ENCODE results near the gene TSHZ2.

The TSHZ2 gene

DNA sequence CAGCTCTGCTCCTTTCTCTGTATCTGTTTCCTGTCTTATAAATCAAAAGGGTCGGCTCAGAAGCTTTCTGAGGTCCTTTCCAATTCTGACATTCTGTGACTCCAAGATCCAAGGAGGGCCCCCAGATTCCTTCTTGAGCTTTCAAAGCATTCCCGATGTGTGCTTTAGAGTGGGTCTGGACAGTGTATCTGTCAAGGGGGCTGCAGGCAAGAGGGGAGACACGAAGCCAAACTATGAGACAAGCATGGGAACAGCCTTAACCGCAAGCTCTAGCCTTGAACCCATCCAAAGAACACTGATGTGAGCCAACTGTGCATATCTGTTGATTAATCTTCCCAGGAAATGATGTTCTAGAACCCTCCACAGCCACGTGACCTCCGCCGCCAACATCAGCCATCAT is 73.8 kb downstream of the TSHZ2 start:
- no peak for DNase-seq
- intact Hi-C loops (cut with DNase I) = no loop called here

DNA sequence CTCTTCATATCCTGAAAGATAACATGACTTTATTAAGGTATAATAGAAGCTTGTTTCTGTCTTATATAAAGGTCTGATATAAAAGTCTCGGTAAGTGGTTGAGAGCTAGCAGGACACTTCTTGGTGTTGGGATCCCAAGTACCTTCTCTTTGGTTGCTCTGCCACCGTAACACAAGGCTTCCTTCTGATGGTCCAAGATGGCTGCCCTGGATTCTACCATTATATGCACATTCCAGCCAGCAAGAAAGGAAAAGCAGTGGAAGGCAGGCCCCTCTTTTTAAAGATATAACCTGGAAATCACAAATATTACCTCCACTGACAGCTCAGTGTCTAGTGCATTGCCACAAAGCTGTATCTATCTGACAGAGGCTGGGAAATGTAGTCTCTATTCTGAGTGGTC is 75.0 kb downstream of the TSHZ2 start:
- no peak for DNase-seq
- intact Hi-C loops (cut with DNase I) = no loop called here

DNA sequence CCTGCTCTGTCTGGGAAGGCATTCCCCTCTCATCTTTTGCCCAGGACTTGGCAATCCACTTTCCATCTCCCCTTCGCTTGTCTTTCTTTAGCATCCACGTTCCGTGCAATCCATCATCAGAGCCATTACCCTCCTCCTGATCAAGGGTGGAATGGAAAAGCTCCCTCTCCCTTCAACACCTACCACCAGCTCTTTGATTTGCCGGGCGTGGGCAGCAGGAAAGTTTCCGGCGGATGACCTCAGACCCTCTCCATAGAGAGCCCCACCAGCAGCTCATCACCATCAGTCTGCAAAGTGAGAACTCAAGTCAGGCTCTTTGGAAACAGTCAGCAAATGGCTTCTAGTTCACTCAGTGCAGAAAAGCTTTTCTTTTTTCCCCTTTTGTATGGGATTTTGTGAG is 76.2 kb downstream of the TSHZ2 start:
- DNase-seq = no peak
- intact Hi-C loops (cut with DNase I) = no loop called here

DNA sequence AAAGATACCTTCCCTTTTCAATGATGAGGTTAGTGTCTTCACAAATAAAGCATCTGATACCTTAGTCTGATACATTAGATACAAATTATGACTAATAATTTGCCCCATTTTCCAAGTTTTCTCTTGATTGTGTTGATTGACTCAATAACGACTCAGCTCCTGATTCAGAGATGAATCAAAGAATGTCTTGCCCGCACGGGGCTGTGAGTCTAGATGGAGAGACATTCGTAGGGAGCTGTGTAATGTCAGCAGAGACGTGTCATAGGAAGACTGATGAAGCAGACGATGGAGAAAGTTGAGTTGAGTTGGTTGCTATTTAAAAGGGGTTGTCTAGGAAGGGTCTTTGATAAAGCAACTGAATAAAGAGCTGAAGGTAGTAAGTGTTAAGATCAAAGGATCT is 78.2 kb downstream of the TSHZ2 start:
- intact Hi-C loops (cut with DNase I) = no loop called here
- DNase-seq = no peak

GRCh38 chr20:53052380-53052779 is 80.2 kb downstream of the TSHZ2 start:
- DNase-seq = no peak
- intact Hi-C loops (cut with DNase I) = no loop called here

DNA sequence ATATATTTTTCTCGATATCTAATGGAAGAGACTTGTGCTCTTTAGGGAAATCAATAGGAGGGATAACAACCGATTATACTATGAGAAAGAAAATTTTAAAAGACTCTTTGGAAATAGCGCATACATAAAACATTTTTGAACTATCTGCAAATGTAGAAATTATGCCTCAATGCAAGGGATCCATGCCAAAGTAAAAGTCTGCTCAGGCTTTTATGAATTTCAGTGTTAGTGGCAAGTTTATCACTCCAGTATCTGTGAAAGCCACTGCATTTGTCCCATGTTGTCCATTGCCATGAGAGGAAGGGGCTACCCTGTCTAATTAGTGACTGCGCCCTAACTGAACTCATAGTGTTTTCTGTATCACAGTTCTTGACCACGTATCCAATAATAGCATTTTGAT is 81.4 kb downstream of the TSHZ2 start:
- DNase-seq = no peak
- intact Hi-C loops (cut with DNase I) = no loop called here

DNA sequence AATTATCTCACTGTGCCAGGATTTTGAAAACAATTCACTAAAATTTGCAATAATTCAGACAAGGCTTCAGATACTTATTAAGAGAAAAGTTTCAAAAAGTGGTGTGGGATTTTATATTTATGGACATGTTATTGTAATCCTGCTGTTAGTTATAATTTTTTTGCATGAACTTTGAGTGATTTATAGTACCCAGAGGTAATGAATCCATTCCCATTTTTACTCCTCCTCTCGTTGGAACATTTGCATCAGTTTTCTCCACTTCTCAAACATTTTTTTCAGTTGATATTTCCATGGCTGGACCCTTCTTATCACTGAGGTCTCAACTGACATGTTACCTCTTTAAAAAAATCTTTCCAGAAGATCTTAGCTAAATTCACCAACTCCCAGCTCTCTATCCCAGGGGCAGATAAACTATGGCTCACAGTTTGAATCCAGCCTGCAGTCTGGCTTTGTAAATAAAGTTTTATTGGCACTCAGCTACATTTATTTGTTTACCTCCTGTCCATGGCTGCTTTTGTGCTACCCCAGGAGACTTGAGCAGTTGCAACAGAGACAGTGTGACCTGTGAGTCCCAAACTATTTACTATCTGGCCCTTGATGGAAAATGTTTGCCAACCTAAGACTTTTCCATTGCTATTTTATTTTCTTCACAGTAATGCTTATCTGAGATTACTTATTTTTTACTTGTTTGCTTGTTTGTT is 83.4 kb downstream of the TSHZ2 start:
- no peak for DNase-seq
- intact Hi-C loops (cut with DNase I) = no loop called here

DNA sequence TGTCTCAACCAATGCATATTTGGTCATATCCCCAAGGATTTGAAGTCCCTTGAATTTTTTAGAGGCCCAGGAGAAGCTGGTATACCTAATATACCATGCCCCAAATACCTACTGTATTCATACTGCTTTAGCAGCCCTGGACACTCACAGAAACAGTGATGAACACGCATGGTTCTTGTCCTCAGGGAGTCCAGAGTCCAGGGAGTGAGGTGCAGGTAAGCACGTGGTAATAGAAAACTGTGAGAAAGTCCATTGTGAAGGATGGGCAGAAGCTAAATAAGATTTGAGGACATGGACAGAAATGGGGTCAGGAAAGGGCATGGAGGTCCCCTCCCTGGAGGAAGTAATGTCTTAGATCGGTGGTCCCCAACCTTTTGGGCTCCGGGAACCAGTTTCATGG is 85.4 kb downstream of the TSHZ2 start:
- no peak for DNase-seq
- intact Hi-C loops (cut with DNase I) = no loop called here

- no peak for DNase-seq
- intact Hi-C loops (cut with DNase I) = no loop called here
Measured at GRCh38 chr20:53059848-53060247, 87.7 kb downstream of the TSHZ2 start.

GRCh38 chr20:53061192-53062108 is 89.3 kb downstream of the TSHZ2 start:
- intact Hi-C loops (cut with DNase I) = no loop called here
- no peak for DNase-seq

- peak in 6 of 42 donors; percentile 11 to 34 (median 17) for DNase-seq
- intact Hi-C loops (cut with DNase I) = no loop called here
Measured at GRCh38 chr20:53064935-53065334, 92.8 kb downstream of the TSHZ2 start.

DNA sequence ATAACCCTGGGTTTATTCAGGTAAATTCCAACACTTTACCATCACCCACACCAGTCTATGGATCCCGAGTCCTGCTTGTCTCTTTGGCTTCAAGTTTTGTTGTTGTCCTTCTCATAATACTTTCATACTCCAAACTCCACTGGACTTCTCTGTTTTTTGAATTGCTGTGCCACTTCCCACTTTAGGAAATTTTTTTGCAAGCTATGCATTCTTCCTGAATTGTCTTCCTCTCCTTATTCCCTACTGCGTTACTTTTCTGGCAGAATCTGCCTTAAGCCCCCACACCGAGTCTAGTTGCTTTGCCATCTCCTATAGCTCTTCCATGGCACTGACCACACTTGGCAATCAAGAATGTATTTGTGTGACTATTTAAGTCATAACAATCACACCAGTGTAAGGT is 96.1 kb downstream of the TSHZ2 start:
- intact Hi-C loops (cut with DNase I) = no loop called here

DNA sequence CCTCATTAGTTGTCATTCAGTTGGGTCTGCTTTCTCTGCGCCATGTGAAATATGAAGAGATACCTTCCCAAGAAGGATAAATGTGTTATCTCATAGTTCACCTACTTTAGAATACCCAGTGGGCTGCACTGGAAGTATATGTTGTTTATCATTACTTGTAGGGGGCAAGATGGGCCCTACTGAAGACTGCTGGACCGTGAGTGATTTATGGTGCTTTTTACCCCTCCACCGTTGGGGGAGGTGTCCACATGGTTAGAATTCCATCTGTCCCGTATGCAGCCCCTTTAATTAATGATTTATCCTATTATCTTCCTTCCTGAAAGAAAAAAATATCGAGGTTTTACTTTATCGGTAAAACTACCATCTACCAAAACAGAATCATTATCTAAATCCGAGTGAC is 97.0 kb downstream of the TSHZ2 start:
- no peak for DNase-seq
- intact Hi-C loops (cut with DNase I) = no loop called here

More for the DNA sequence above, 96.1 kb downstream of the TSHZ2 start:
- no peak for DNase-seq

DNA sequence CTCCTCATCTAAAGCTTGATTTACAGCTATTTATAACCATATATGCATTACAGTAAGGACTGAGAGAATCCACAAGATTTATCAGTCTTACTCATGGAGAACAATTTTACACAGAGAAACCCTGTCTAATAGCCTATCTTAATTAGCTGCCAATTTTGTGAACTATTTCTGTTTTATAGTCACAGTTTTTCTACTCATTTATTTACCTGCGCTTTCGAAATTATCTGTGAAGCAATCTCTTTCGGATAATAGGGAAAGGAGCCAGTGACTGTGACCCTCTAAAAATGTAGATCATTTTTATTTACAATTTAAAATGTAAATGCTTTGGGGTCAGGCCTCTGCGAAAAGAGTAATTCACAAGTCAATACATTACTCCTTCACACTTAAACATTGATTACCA is 98.1 kb downstream of the TSHZ2 start:
- intact Hi-C loops (cut with DNase I) = no loop called here

DNA sequence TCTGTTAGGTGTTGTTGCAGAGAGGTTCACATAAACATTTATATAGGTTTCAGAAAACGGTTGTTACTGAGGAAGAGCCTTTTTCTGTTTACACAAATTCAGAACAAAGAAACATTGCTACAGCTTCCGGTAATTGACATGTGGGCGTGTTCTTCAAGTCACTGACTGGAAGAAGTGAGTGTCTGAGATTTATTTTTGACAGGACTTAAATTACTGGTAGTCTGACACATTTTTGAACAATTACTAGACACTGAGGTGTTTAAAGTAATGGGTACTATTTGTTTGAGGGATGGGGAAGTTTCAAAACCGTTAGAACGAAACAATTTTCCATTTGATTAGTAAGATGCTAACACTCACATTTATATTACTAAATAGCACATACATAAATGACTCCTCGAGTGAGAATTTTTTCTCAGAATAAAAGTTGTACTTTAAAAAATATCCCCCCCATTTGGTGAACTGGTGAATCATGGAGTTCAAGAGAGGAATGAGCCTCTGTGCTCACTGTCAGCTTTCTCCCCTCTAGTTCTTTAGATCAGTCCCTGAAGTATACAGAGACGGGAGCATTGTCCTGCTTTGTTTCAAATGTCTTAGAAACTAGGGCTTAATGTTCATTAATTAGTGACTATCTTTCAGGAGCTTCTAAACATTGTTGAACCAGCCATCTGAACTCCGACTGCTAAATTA is 98.7 kb downstream of the TSHZ2 start:
- intact Hi-C loops (cut with DNase I) = no loop called here

More for the DNA sequence above, 98.1 kb downstream of the TSHZ2 start:
- no peak for DNase-seq

GRCh38 chr20:53071833-53072232 is 99.7 kb downstream of the TSHZ2 start:
- intact Hi-C loops (cut with DNase I) = no loop called here

More for the DNA sequence above, 98.7 kb downstream of the TSHZ2 start:
- no peak for DNase-seq

DNA sequence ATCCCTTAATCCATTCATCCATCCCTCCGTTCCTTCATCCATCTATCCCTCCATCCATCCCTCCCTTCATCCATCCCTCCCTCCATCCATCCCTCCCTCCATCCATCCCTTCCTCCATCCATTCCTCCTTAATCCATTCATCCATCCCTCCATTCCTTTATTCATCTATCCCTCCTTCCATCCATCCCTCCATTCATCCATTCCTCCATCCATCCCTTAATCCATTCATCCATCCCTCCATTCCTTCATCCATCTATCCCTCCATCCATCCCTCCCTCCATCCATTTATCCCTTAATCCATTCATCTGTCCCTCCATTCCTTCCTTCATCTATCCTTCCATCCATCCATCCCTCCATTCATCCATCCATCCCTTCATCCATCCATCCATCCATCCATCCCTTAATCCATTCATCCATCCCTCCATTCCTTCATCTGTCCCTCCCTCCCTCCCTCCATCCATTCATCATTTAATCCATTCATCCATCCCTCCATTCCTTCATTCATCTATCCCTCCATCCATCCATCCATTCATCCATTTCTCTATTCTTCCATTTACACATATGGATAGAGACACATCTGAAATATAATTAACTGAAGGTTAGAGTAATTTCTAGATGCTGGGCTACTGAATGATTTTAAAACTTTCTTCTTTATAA is 100.9 kb downstream of the TSHZ2 start:
- intact Hi-C loops (cut with DNase I) = no loop called here
- no peak for DNase-seq

More at GRCh38 chr20:53071833-53072232, 99.7 kb downstream of the TSHZ2 start:
- DNase-seq = no peak

GRCh38 chr20:53073636-53074415 is 101.7 kb downstream of the TSHZ2 start:
- intact Hi-C loops (cut with DNase I) = no loop called here

More at GRCh38 chr20:53073636-53074415, 101.7 kb downstream of the TSHZ2 start:
- DNase-seq = no peak

Data from head of caudate nucleus (tissue), 42 donors.